Activated CD8-positive, alpha-beta T cell treated with anti-CD3 and anti-CD28 coated beads for 36 hours (primary cell): ENCODE data around the gene F12. TPM values are rescaled to one million over a fixed set of nuclear protein-coding genes. Genes with fewer than 3 reads are reported as not detected.
A peak's percentile ranks its signal among the peaks of the same experiment; 100 is the strongest.

Experiments
- ATAC-seq: fragments of 200-7000 bp; cut with Tn5 transposase; one replicate; pipeline ENCODE4 v1.10.0; 2021; ENCODE audit warnings: mild to moderate bottlenecking, moderate library complexity
- CTCF ChIA-PET: fragments of 350-600 bp; sonication (Branson Sonifier 250); formaldehyde crosslinking; loops from one replicate; lab custom pipeline; 2021; ENCODE audit warnings: antibody characterized with exemption; lab: Charles Lee
- POLR2A ChIA-PET: fragments of 350-600 bp; sonication (Branson Sonifier 250); formaldehyde crosslinking; loops from one replicate; lab custom pipeline; 2021; ENCODE audit warnings: antibody characterized with exemption; lab: Charles Lee
- DNase-seq: peaks from one replicate; pipeline ENCODE4 v3.0.0-alpha.2; 2020
- H3K27ac Mint-ChIP-seq: one replicate; pipeline ENCODE4 v1.8.0; 2021; ENCODE audit warnings: mild to moderate bottlenecking, mixed read lengths
- H3K27me3 Mint-ChIP-seq: one replicate; pipeline ENCODE4 v1.8.0; 2021; ENCODE audit warnings: mixed read lengths
- H3K36me3 Mint-ChIP-seq: one replicate; pipeline ENCODE4 v1.8.0; 2021; ENCODE audit warnings: low read depth, mixed read lengths
- H3K4me1 Mint-ChIP-seq: one replicate; pipeline ENCODE4 v1.8.0; 2021; ENCODE audit warnings: low read depth, mixed read lengths
- H3K4me3 Mint-ChIP-seq: one replicate; pipeline ENCODE4 v1.8.0; 2021; ENCODE audit warnings: mild to moderate bottlenecking, moderate library complexity, mixed read lengths
- H3K9me3 Mint-ChIP-seq: one replicate; pipeline ENCODE4 v1.8.0; 2021; ENCODE audit warnings: mixed read lengths
- CTCF ChIP-seq: fragments of 200-600 bp; IDR thresholded peaks from one replicate; pipeline ENCODE4 v1.8.0; 2022; ENCODE audit warnings: antibody characterized with exemption, mild to moderate bottlenecking
- intact Hi-C: fragments of 100-400 bp; cut with micrococcal nuclease; formaldehyde crosslinking; loops from one replicate; pipeline ENCODE4 v1.10.0; 2022
- total RNA-seq, 2 experiments: library from RNA; stranded (reverse); gene quantifications; one replicate each; pipeline ENCODE4 v1.2.3, GENCODE V29; 2021

F12 gene
- total RNA-seq, 2 experiments from 2014 or later, result 7.9 TPM

GRCh38 chr5:177445917-177446199 lies 36.5 kb upstream of the F12 start:
- CTCF ChIA-PET, result interaction anchor here (0.7 to 17.9 kb wide), 13 partner anchors 9 to 675 kb away, joined by 3 to 415 read pairs (median 4); partner anchors contain the start of genes F12 and PFN3
- intact Hi-C loops, result no loop called here
- peaks cover 44% of the 10 kb centered on the region for H3K4me1 Mint-ChIP-seq
- POLR2A ChIA-PET, result interaction anchor here (0.5 to 22.1 kb wide), 19 partner anchors 9 to 442 kb away, joined by 3 to 606 read pairs (median 4); partner anchors contain the start of genes DBN1, F12, GRK6 and LMAN2
- no peaks in the 10 kb centered on the region for H3K9me3 Mint-ChIP-seq
- H3K36me3 Mint-ChIP-seq, result peaks cover 18% of the 10 kb centered on the region
- no peaks in the 10 kb centered on the region for H3K27me3 Mint-ChIP-seq
- DNase-seq, result no peak
- H3K4me3 Mint-ChIP-seq, result peak overlapping the region; percentile 71
- no peak for TF ChIP-seq CTCF
- peak overlapping the region; percentile 80 for H3K27ac Mint-ChIP-seq
- no peak for ATAC-seq

- Mint-ChIP-seq H3K4me1 (peaks cover 48% of the 10 kb centered on the region), H3K4me3 (peak overlapping the region; percentile 71), H3K27me3 (no peaks in the 10 kb centered on the region), H3K36me3 (peaks cover 21% of the 10 kb centered on the region), H3K9me3 (no peaks in the 10 kb centered on the region), H3K27ac (peak overlapping the region; percentile 80)
- POLR2A ChIA-PET, result interaction anchor here (0.5 to 22.1 kb wide), 18 partner anchors 10 to 442 kb away, joined by 3 to 606 read pairs (median 4); partner anchors contain the start of genes DBN1, F12, GRK6 and PFN3
- DNase-seq (peak; percentile 54), ATAC-seq (no peak)
- CTCF ChIA-PET, result interaction anchor here (0.7 to 17.9 kb wide), 16 partner anchors 8 to 676 kb away, joined by 3 to 415 read pairs (median 4); partner anchors contain the start of genes F12, GRK6 and PFN3
- no peak for TF ChIP-seq CTCF
- intact Hi-C loops, result no loop called here
Observed at GRCh38 chr5:177445052-177445916, 35.9 kb upstream of the F12 start.

DNA sequence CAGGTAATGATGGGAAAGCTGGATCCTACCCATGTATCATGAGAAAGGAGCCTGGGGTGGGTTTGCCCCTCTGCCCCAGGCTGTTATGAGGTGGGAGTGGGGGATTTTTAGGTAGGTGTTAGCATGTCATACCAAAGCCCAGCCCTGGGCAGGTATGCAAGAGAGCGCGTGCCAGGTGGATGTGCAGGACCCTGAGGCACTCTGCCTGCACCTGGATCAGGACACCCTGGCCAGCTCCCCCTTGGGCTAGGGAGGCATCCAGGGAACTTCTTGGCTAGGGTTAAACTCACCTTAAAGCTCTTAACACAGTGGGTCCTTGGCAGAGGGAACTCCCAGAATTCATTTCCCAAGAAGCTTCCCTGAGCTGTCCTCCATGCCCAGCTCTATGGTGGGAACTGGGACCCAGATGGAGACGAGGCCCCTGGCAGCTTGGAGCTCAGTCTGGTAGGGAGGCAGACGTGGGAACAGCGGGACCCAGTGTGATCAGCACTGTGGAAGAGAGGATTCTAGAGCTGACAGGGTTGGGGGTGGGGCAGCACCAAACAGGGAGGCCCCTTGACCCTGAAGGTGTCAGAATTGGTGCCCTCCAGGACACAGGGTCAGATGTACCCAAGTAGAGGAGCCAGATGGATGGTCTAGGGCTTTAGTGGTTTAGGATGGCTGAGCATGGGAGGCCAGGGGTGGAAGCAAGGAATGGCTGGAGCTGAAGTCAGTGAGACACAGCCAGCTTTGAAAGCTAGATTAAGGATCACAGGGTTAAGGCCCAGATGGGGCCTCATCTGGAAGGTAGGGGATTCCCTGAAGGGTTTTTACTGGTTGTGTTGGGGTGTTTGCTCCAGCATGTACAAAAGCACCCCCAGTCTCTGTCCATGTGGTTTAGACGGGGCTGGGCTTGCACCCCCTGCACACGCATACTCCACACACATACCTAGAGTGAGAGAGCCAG lies 35.0 kb upstream of the F12 start:
- Mint-ChIP-seq H3K4me1 (peaks cover 57% of the 10 kb centered on the region), H3K4me3 (peak overlapping the region; percentile 71), H3K9me3 (no peaks in the 10 kb centered on the region), H3K36me3 (peaks cover 30% of the 10 kb centered on the region), H3K27me3 (no peaks in the 10 kb centered on the region), H3K27ac (peak overlapping the region; percentile 80)
- TF ChIP-seq CTCF, result no peak
- DNase-seq (no peak), ATAC-seq (peak; percentile 6)
- ChIA-PET CTCF (interaction anchor here (0.7 to 17.9 kb wide), 10 partner anchors 11 to 310 kb away, joined by 3 to 415 read pairs (median 6); partner anchors contain the start of genes F12, GRK6 and PFN3), POLR2A (interaction anchor here (0.6 to 22.1 kb wide), 13 partner anchors 11 to 84 kb away, joined by 3 to 606 read pairs (median 6); partner anchors contain the start of genes DBN1, GRK6 and PFN3)
- intact Hi-C loops, result no loop called here

- no peaks in the 10 kb centered on the region for H3K27me3 Mint-ChIP-seq
- intact Hi-C loops, result no loop called here
Observed at GRCh38 chr5:177443144-177443983, 34.0 kb upstream of the F12 start.

More at GRCh38 chr5:177443144-177443983, 34.0 kb upstream of the F12 start:
- TF ChIP-seq CTCF, result no peak
- no peak overlapping the region for H3K4me3 Mint-ChIP-seq
- peaks cover 34% of the 10 kb centered on the region for H3K36me3 Mint-ChIP-seq
- ATAC-seq (no peak), DNase-seq (no peak)
- POLR2A ChIA-PET, result interaction anchor here (0.5 to 22.1 kb wide), 10 partner anchors 12 to 131 kb away, joined by 3 to 606 read pairs (median 6); partner anchors contain the start of genes DBN1, F12, GRK6 and MXD3
- CTCF ChIA-PET, result interaction anchor here (0.7 to 17.9 kb wide), 6 partner anchors 12 to 134 kb away, joined by 3 to 415 read pairs (median 54); partner anchors contain the start of genes F12, GRK6 and PFN3
- H3K4me1 Mint-ChIP-seq, result peaks cover 59% of the 10 kb centered on the region
- H3K9me3 Mint-ChIP-seq, result no peaks in the 10 kb centered on the region
- peak overlapping the region; percentile 80 for H3K27ac Mint-ChIP-seq
